Measurements from ENCODE around the gene QRFP. TPM values are rescaled to one million over a fixed set of nuclear protein-coding genes. Genes with fewer than 3 reads are reported as not detected.

QRFP gene
- total RNA-seq, 4 donors from 2014 or later: not detected

GRCh38 chr9:130857864-130858738 lies 38.5 kb downstream of the QRFP start:
- peaks cover 26 to 34% of the 10 kb centered on the region in 2 donors for H3K36me3 ChIP-seq
- H3K4me1 ChIP-seq: peaks cover 41% of the 10 kb centered on the region in 2 donors
- TF ChIP-seq POLR2A (IDR thresholded peaks at IDR 0.05): no peak
- TF ChIP-seq, protein P1, sequence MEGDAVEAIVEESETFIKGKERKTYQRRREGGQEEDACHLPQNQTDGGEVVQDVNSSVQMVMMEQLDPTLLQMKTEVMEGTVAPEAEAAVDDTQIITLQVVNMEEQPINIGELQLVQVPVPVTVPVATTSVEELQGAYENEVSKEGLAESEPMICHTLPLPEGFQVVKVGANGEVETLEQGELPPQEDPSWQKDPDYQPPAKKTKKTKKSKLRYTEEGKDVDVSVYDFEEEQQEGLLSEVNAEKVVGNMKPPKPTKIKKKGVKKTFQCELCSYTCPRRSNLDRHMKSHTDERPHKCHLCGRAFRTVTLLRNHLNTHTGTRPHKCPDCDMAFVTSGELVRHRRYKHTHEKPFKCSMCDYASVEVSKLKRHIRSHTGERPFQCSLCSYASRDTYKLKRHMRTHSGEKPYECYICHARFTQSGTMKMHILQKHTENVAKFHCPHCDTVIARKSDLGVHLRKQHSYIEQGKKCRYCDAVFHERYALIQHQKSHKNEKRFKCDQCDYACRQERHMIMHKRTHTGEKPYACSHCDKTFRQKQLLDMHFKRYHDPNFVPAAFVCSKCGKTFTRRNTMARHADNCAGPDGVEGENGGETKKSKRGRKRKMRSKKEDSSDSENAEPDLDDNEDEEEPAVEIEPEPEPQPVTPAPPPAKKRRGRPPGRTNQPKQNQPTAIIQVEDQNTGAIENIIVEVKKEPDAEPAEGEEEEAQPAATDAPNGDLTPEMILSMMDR (IDR thresholded peaks at IDR 0.05): no peak
- no peaks in the 10 kb centered on the region for H3K9me3 ChIP-seq
- intact Hi-C loops (cut with DNase I): no loop called here
- H3K27me3 ChIP-seq: no peaks in the 10 kb centered on the region
- 57 to 66% methylated on average over 22 of the region's 22 CpGs for WGBS, 2 donors
- DNase-seq: peak; percentile 47 to 56
- H3K27ac ChIP-seq: peak overlapping the region; percentile 43 to 93 (median 88)
- H3K4me3 ChIP-seq (replicated peaks in 1 of 3): no peak overlapping the region

- no peaks in the 10 kb centered on the region for H3K9me3 ChIP-seq
- intact Hi-C loops (cut with DNase I): no loop called here
- peaks cover 26 to 27% of the 10 kb centered on the region in 2 donors for H3K36me3 ChIP-seq
- 85 to 90% methylated on average over 8 of the region's 8 CpGs for WGBS, 2 donors
- no peak overlapping the region for H3K4me3 ChIP-seq (replicated peaks in 1 of 3)
- no peak for TF ChIP-seq POLR2A (IDR thresholded peaks at IDR 0.05)
- TF ChIP-seq, protein P1 (IDR thresholded peaks at IDR 0.05): no peak
- H3K27ac ChIP-seq: no peak overlapping the region
- DNase-seq: no peak
- H3K27me3 ChIP-seq: no peaks in the 10 kb centered on the region
- peaks cover 36 to 37% of the 10 kb centered on the region in 2 donors for H3K4me1 ChIP-seq
Measured at GRCh38 chr9:130856474-130856873, 40.1 kb downstream of the QRFP start.

GRCh38 chr9:130854835-130855234 lies 41.8 kb downstream of the QRFP start:
- 96 to 97% methylated on average over 9 of the region's 9 CpGs for whole genome bisulfite sequencing, 2 donors

DNA sequence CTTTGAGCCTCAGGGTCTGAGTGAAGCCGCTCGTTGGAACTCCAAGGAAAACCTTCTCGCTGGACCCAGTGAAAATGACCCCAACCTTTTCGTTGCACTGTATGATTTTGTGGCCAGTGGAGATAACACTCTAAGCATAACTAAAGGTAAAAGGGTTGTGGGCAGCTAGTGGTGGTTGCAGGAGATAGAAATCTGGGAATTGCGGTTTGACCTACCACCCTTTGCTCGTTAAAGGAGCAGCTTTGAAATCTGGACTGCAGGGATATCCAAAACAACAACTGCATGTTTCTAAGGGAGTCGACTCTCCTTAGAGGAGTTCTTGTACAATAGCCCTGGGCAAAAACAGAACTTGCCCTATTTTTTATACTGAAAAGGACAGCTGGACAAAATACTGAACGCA lies 42.5 kb downstream of the QRFP start:
- intact Hi-C loops (cut with DNase I): no loop called here
- Histone ChIP-seq H3K27ac (no peak overlapping the region), H3K9me3 (no peaks in the 10 kb centered on the region), H3K4me1 (peaks cover 19 to 28% of the 10 kb centered on the region in 2 donors), H3K27me3 (no peaks in the 10 kb centered on the region), H3K36me3 (peaks cover 26 to 27% of the 10 kb centered on the region in 2 donors), H3K4me3 (replicated peaks in 1 of 3) (no peak overlapping the region)
- TF ChIP-seq, protein P1 (IDR thresholded peaks at IDR 0.05): no peak
- TF ChIP-seq POLR2A (IDR thresholded peaks at IDR 0.05): no peak
- WGBS, 2 donors: 82 to 83% methylated on average over 8 of the region's 8 CpGs
- no peak for DNase-seq

More at GRCh38 chr9:130854835-130855234, 41.8 kb downstream of the QRFP start:
- Histone ChIP-seq H3K27me3 (no peaks in the 10 kb centered on the region), H3K36me3 (peaks cover 26 to 27% of the 10 kb centered on the region in 2 donors), H3K27ac (no peak overlapping the region), H3K4me1 (peaks cover 25 to 29% of the 10 kb centered on the region in 2 donors), H3K9me3 (no peaks in the 10 kb centered on the region), H3K4me3 (replicated peaks in 1 of 3) (no peak overlapping the region)
- no peak for DNase-seq
- intact Hi-C loops (cut with DNase I): no loop called here
- TF ChIP-seq, protein P1 (IDR thresholded peaks at IDR 0.05): no peak
- no peak for TF ChIP-seq POLR2A (IDR thresholded peaks at IDR 0.05)

DNA sequence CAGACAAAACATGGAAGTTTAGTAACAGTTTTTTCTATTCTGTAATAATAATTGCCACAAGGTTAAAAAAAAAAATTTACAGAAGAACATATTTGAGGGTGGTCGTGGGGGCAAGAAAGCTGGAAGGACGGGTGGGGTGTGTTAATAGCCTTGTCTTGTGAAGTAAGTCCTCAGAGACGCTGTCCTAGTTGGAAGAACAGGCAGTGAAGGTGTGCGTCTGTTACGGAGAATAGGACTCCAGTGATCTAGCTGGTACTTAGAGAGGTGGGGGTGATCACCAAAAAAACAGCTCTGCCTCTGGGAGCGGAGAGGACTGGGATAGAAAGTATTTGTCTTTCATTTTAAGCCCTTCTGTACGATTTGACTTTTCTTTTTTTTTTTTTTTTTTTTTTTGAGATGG lies 43.8 kb downstream of the QRFP start:
- Histone ChIP-seq H3K4me3 (replicated peaks in 1 of 3) (no peak overlapping the region), H3K4me1 (peaks cover 9 to 27% of the 10 kb centered on the region in 2 donors), H3K27ac (peak overlapping the region in 1 of 3 donors; percentile 9), H3K36me3 (peaks cover 26 to 27% of the 10 kb centered on the region in 2 donors), H3K27me3 (no peaks in the 10 kb centered on the region), H3K9me3 (no peaks in the 10 kb centered on the region)
- TF ChIP-seq, protein P1 (IDR thresholded peaks at IDR 0.05): no peak
- TF ChIP-seq POLR2A (IDR thresholded peaks at IDR 0.05): no peak
- WGBS, 2 donors: 87 to 88% methylated on average over 7 of the region's 7 CpGs
- DNase-seq: no peak
- intact Hi-C loops (cut with DNase I): no loop called here

All from thyroid gland (tissue), 4 donors.